DOHH2 (cell line): ENCODE measurements around the gene TTLL9.

Experiments used
- H3F3A ChIP-seq: fragments of 200-600 bp; sonication (generic), shearing (Covaris generic); 2 replicates; pipeline ENCODE4 v1.6.0; 2016; ENCODE audit warnings: antibody characterized with exemption, mild to moderate bottlenecking; ENCODE audit not compliant: control insufficient read depth, insufficient read depth
- H3K27ac ChIP-seq: fragments of 200-600 bp; sonication (generic); 2 replicates; pipeline ENCODE4 v1.5.1; 2014; ENCODE audit warnings: low read depth, mild to moderate bottlenecking, low read length, moderate library complexity
- H3K27me3 ChIP-seq: fragments of 200-600 bp; sonication (generic); 2 replicates; pipeline ENCODE4 v1.6.1; 2014; ENCODE audit warnings: mild to moderate bottlenecking, low read length, mixed read lengths; ENCODE audit not compliant: control insufficient read depth
- H3K36me3 ChIP-seq: fragments of 200-600 bp; sonication (generic); 2 replicates; pipeline ENCODE4 v1.6.1; 2014; ENCODE audit warnings: mild to moderate bottlenecking, low read length, moderate library complexity, mixed read lengths; ENCODE audit not compliant: control insufficient read depth
- H3K4me1 ChIP-seq: fragments of 200-600 bp; sonication (generic); 2 replicates; pipeline ENCODE4 v1.6.1; 2014; ENCODE audit warnings: mild to moderate bottlenecking, low read length, mixed read lengths; ENCODE audit not compliant: control insufficient read depth
- H3K4me2 ChIP-seq: fragments of 200-600 bp; sonication (generic); 2 replicates; pipeline ENCODE4 v1.6.0; 2014; ENCODE audit warnings: mild to moderate bottlenecking, low read length, moderate library complexity
- H3K4me3 ChIP-seq: fragments of 200-600 bp; sonication (generic); 2 replicates; pipeline ENCODE4 v1.5.1; 2014; ENCODE audit warnings: mild to moderate bottlenecking, low read length, mixed read lengths
- H3K79me2 ChIP-seq: fragments of 200-600 bp; sonication (generic); 2 replicates; pipeline ENCODE4 v1.6.1; 2014; ENCODE audit warnings: mild to moderate bottlenecking, low read length, mixed read lengths; ENCODE audit not compliant: control insufficient read depth
- H3K9me2 ChIP-seq: fragments of 200-600 bp; sonication (generic); replicated peaks from 2 replicates; pipeline ENCODE4 v1.6.1; 2014; ENCODE audit warnings: mild to moderate bottlenecking, low read length, mixed read lengths; ENCODE audit not compliant: control insufficient read depth
- H3K9me3 ChIP-seq: fragments of 200-600 bp; sonication (generic); 2 replicates; pipeline ENCODE4 v1.6.1; 2014; ENCODE audit warnings: antibody characterized with exemption, low read length, mixed read lengths; ENCODE audit not compliant: control insufficient read depth, insufficient read depth
- H4K20me1 ChIP-seq: fragments of 200-600 bp; sonication (generic); 2 replicates; pipeline ENCODE4 v1.6.0; 2014; ENCODE audit warnings: low read depth, mild to moderate bottlenecking, antibody characterized with exemption, low read length, moderate library complexity; ENCODE audit not compliant: control insufficient read depth, insufficient read depth
- EZH2phosphoT487 ChIP-seq: fragments of 200-600 bp; sonication (generic); IDR thresholded peaks from 2 replicates; pipeline ENCODE4 v1.6.1; 2017; ENCODE audit warnings: borderline replicate concordance, mild to moderate bottlenecking, antibody characterized with exemption, low read length, moderate library complexity, mixed read lengths
- TF ChIP-seq, protein P1 (sequence below): fragments of 200-600 bp; sonication (generic); IDR thresholded peaks from one replicate; pipeline ENCODE4 v1.5.1; 2014; ENCODE audit warnings: antibody characterized with exemption, mild to moderate bottlenecking, low read depth, low read length; ENCODE audit not compliant: poor library complexity, severe bottlenecking

Gene TTLL9

DNA sequence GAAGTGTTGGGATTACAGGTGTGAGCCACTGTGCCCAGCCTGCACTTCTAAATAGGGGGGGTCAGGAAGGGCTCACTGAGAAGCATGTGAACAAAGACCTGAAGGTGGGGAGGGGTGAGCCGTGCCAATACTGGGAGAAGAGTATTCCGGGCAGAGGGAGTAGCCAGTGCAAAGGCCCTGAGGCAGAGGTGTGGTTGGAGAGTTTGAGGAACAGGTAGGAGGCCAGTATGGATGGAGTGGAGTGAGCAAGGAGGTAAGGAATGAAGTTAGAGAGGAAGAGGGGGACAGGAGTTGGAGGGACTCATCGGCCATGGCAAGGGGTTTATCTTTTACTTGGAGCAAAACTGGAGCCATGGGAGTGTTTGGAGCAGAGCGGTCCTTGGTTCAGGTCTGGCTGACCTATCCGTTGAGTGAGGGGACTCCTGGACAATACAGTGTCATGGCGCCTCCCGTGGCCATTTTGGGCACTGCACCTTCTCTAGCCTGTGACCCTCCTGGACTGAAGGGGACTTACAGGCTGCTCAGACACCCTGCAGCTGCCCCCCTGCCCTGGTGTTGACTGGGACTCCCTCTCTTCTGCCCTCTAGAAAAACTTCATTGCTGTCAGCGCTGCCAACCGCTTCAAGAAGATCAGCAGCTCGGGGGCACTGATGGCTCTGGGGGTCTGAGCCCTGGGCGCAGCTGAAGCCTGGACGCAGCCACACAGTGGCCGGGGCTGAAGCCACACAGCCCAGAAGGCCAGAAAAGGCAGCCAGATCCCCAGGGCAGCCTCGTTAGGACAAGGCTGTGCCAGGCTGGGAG is 37.1 kb upstream of the TTLL9 start:
- Histone ChIP-seq H4K20me1 (no peaks in the 10 kb centered on the region), H3F3A (no peaks in the 10 kb centered on the region), H3K4me3 (no peak overlapping the region), H3K9me2 (no peaks in the 10 kb centered on the region), H3K9me3 (no peaks in the 10 kb centered on the region), H3K4me2 (no peak overlapping the region), H3K79me2 (no peaks in the 10 kb centered on the region), H3K36me3 (no peaks in the 10 kb centered on the region), H3K27ac (no peak overlapping the region), H3K4me1 (no peaks in the 10 kb centered on the region), H3K27me3 (peaks cover 2% of the 10 kb centered on the region; the same call in 1 of the 2 replicates)
- TF ChIP-seq, protein P1, sequence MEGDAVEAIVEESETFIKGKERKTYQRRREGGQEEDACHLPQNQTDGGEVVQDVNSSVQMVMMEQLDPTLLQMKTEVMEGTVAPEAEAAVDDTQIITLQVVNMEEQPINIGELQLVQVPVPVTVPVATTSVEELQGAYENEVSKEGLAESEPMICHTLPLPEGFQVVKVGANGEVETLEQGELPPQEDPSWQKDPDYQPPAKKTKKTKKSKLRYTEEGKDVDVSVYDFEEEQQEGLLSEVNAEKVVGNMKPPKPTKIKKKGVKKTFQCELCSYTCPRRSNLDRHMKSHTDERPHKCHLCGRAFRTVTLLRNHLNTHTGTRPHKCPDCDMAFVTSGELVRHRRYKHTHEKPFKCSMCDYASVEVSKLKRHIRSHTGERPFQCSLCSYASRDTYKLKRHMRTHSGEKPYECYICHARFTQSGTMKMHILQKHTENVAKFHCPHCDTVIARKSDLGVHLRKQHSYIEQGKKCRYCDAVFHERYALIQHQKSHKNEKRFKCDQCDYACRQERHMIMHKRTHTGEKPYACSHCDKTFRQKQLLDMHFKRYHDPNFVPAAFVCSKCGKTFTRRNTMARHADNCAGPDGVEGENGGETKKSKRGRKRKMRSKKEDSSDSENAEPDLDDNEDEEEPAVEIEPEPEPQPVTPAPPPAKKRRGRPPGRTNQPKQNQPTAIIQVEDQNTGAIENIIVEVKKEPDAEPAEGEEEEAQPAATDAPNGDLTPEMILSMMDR: peak; percentile 96
- TF ChIP-seq EZH2phosphoT487: no peak

DNA sequence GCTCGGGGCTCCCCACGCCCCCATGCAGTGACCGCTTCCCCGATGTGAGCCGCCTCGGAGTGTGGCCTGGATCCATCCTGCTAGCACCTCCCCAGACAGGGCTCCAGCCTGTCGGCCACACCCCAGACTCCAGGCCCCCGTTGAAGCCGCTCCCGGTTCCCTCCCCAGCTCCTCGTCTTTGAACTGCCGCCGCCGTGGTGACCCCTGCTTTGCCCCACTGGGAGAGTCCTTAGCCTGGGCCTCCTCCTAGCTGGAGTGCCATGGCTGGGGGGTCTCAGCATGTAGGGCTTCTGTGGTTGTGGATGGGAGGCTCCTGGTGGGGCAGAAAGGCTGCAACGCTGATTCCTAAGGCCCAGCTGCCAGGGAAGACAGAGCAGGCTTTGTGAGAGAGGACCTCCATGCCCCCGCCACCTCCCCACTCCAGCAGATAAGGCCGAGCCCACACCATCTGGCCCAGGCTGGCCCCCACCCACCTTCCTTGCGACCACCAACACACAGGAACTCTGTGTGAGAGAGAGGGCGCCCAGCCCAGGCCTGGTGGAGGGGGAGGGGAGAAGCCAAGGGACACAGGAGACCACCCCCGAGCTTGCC is 36.4 kb upstream of the TTLL9 start:
- Histone ChIP-seq H3K4me2 (no peak overlapping the region), H3K27ac (no peak overlapping the region)

DNA sequence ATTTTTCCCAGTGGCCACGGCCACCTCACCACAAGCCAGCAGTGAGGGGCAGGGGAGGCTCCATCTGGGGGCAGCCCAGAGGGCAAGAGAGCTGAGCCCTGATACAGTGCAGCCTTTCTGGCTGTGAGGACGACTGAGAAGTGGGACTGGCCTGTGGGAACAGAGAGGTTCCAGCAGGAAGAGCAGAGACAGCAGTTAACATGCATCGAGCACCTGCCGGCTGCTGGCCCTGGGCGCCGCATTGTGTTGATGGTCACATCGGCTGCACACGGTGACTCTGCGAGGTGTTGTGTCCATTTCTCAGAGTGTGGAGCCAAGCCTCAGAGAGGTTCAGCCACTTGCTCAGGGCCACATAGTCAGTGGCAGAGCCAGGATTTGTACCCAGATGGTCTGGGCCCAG is 34.9 kb upstream of the TTLL9 start:
- no peak overlapping the region for H3K4me3 ChIP-seq
- no peaks in the 10 kb centered on the region for H3K36me3 ChIP-seq
- no peaks in the 10 kb centered on the region for H3K79me2 ChIP-seq
- no peaks in the 10 kb centered on the region for H3F3A ChIP-seq
- TF ChIP-seq, protein P1: no peak
- TF ChIP-seq EZH2phosphoT487: no peak
- no peak overlapping the region for H3K4me2 ChIP-seq
- no peaks in the 10 kb centered on the region for H4K20me1 ChIP-seq
- H3K4me1 ChIP-seq: no peaks in the 10 kb centered on the region
- no peaks in the 10 kb centered on the region for H3K9me2 ChIP-seq
- H3K27me3 ChIP-seq: peaks cover 6% of the 10 kb centered on the region; the same call in 1 of the 2 replicates
- no peaks in the 10 kb centered on the region for H3K9me3 ChIP-seq
- no peak overlapping the region for H3K27ac ChIP-seq

More for the DNA sequence above, 36.4 kb upstream of the TTLL9 start:
- Histone ChIP-seq H3K4me3 (no peak overlapping the region), H3K9me2 (no peaks in the 10 kb centered on the region), H3K36me3 (no peaks in the 10 kb centered on the region), H3K4me1 (no peaks in the 10 kb centered on the region), H3K79me2 (no peaks in the 10 kb centered on the region), H4K20me1 (no peaks in the 10 kb centered on the region), H3K27me3 (peaks cover 6% of the 10 kb centered on the region; the same call in 1 of the 2 replicates), H3K9me3 (no peaks in the 10 kb centered on the region), H3F3A (no peaks in the 10 kb centered on the region)
- TF ChIP-seq, protein P1: no peak
- no peak for TF ChIP-seq EZH2phosphoT487
